GM21447 (cell line): Measurements from ENCODE around the gene BCL7A.
A peak's percentile ranks its signal among the peaks of the same experiment; 100 is the strongest.
"Not testable (repeated sequence)": the region's sequence is repeated elsewhere in the genome, so short reads cannot be mapped to it uniquely, and the experiment has no call there.

ENCODE experiments used
- ATAC-seq: cut with Tn5 transposase; IDR thresholded peaks from one replicate; pipeline ENCODE4 v1.9.1; 2021; ENCODE audit not compliant: unreplicated experiment

The BCL7A gene

GRCh38 chr12:122021822-122022392 lies at the start of gene BCL7A:
Gene BCL7A, plus strand, starts transcription at chr12:122021884. Its CDS starts 208 bp downstream, at chr12:122022092.
- ATAC-seq = no peak

GRCh38 chr12:121974026-121974985 lies 47.4 kb upstream of the BCL7A start:
- ATAC-seq = no peak

- no peak for ATAC-seq
Observed at GRCh38 chr12:121975021-121975420, 46.7 kb upstream of the BCL7A start.

- ATAC-seq = no peak
Observed at GRCh38 chr12:121976950-121977349, 44.7 kb upstream of the BCL7A start.

- ATAC-seq = peak; percentile 56
Observed at GRCh38 chr12:121980191-121980891, 41.3 kb upstream of the BCL7A start.

- ATAC-seq = no peak
Observed at GRCh38 chr12:121980892-121981272, 40.8 kb upstream of the BCL7A start.

- no peak for ATAC-seq
Observed at GRCh38 chr12:121981456-121981855, 40.2 kb upstream of the BCL7A start.

- no peak for ATAC-seq
Observed at GRCh38 chr12:121982950-121983349, 38.7 kb upstream of the BCL7A start.

- ATAC-seq = no peak
Observed at GRCh38 chr12:121983536-121984210, 38.0 kb upstream of the BCL7A start.

GRCh38 chr12:121986489-121987245 lies 35.0 kb upstream of the BCL7A start:
- no peak for ATAC-seq

GRCh38 chr12:121988519-121988918 lies 33.2 kb upstream of the BCL7A start:
- ATAC-seq = not testable (repeated sequence)

- ATAC-seq = no peak
Observed at GRCh38 chr12:121989276-121990113, 32.2 kb upstream of the BCL7A start.

- no peak for ATAC-seq
Observed at GRCh38 chr12:121990114-121990647, 31.5 kb upstream of the BCL7A start.

GRCh38 chr12:121990692-121991603 lies 30.7 kb upstream of the BCL7A start:
- ATAC-seq = peak; percentile 79

- ATAC-seq = peak; percentile 73
Observed at GRCh38 chr12:121992059-121992879, 29.4 kb upstream of the BCL7A start.

- no peak for ATAC-seq
Observed at GRCh38 chr12:121996050-121996944, 25.4 kb upstream of the BCL7A start.
